T47D (cell line): Measurements from ENCODE around the gene SAMMSON.

ENCODE experiments used
- DNase-seq, 2 experiments: peaks; one replicate each; pipeline versions ENCODE4 v3.0.0 to v3.0.0-alpha.2; 2011 to 2012; ENCODE audit warnings: low read depth in 1 of 2, low spot score in 1 of 2
- JUND ChIP-seq: IDR thresholded peaks from 2 replicates; pipeline ENCODE4 v1.6.1; 2012; ENCODE audit warnings: low read depth
- in situ Hi-C: cut with HindIII; loops from 2 replicates; pipeline ENCODE4 v1.10.0; 2016; ENCODE audit warnings: low sequenced_read_pairs, low pct_unique_long_range_greater_than_20kb

Gene SAMMSON

DNA sequence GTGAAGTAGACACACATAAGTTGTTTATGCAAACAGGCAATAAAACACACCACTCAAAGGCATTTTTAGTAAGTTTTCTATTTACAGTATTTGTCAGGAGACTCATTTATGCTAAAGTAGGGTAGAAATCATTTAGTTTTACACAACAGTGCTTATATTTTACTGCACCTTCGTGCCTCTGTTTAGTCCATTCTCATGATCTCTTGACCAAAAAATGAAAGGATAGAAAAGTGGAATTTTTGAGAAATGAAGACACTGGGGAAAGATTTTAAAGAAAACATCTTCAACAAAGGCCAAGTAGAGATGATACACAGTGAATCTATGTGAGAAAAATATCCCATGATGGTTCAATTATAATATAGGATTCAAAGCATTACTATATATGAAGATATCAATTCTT, 114.9 kb downstream of the SAMMSON start:
- DNase-seq: no peak
- no peak for TF ChIP-seq JUND
- in situ Hi-C loops: no loop called here

DNA sequence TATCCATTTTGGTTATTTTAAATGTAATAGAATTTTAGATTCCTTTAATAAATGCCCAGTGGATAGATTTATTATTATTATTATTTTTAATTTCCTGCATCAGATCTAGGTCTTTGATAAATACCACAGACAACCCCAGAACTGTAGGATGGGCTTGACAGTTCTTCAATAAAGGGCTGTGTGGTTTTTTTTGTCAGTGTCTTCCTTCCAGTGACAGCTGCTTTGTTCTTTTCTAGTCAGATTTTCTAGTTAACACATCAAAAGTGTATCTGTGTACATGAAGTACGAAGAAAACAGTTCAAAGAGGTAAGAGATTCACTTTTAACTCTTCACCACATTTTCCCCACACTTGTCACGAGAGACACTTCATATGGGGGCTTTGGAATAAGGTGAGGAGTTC, 120.3 kb downstream of the SAMMSON start:
- DNase-seq: no peak
- no peak for TF ChIP-seq JUND
- in situ Hi-C loops: no loop called here
